GM18909 (cell line): ENCODE data around the gene ARID1B.
A peak's percentile ranks its signal among the peaks of the same experiment; 100 is the strongest.
"Not testable (repeated sequence)": the region's sequence is repeated elsewhere in the genome, so short reads cannot be mapped to it uniquely, and the experiment has no call there.

Experiments
- ATAC-seq: cut with Tn5 transposase; IDR thresholded peaks from one replicate; pipeline ENCODE4 v1.9.1; 2021; ENCODE audit warnings: mild to moderate bottlenecking; ENCODE audit not compliant: unreplicated experiment, poor library complexity

Gene ARID1B

DNA sequence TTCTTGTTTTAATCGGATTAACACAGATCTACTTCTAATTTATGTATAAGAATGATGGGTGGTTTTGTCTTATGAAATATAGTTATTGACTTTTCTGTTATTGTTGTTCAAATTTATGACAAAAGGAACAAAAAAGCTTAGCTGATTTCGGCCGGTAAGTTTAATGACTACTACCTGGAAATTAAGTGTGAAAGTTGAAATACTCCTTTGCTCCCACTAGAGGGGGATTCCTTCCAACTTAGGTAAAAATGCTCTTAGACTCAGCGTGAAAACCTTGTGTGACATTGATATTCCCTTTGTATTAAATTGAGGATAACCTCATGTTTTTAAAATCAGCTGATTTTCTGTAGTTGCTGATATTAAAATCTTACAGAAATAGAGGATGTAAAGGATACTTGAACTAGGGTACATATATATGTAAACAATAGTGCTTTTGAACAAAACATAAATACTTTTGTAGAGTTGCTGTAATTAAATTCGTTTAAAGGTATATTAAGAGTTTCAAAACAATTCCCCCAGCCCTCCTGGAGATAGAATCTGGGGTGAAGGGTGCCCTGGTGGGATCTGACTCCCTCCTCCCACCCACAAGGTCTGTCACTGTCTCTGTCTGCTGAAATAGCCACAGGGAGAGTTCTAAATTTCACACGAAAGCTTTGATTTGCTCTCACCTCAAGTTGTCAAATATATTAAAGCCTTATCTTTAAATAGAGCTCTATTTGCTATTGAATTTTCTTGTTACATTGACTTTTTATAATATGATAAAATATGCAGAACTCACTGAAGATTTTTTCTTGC is 257.5 kb downstream of the ARID1B start:
- ATAC-seq = no peak

DNA sequence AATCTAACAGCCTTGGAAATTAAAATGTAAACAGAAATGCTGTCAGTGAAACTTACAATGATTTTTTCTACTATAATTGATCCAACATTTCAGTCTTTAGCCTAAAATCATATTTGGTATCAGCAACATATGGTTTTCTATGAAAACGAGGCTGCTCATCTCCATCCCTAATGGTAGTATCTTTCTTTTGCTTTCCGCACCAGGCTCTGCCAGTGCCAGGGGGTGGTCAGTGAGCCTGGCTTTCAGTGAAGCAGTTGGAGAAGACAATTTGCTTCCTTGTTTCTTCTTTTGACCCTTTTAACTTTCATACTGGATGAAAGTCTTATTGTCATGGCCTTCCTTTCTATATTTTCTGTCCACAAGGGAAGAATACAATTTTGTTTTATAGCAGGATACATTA is 258.4 kb downstream of the ARID1B start:
- ATAC-seq = no peak

DNA sequence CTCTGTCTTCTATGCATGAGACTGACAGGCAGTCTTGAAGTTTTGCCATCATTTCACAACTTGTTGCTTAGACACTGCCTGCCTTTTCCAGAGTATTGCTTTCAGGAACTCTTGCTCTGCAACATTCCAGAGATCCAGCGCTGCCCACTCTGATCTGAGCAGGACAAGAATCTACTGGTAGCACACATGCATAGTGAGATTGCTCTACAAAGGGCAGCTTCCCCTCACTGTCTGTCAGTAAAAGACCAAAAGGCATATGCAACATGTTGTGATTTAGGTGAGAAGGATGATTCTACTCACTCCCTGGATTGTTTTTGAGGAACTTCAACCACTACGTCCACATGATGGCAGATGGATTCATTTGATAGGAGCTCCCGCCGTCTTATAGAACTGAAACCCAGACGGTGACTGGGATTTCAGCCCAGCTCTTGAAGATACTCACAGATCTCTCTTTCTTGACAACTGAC is 259.1 kb downstream of the ARID1B start:
- no peak for ATAC-seq

- ATAC-seq = no peak
Measured at GRCh38 chr6:157037165-157037564, 260.0 kb downstream of the ARID1B start.

GRCh38 chr6:157038610-157039009 is 261.4 kb downstream of the ARID1B start:
- no peak for ATAC-seq

DNA sequence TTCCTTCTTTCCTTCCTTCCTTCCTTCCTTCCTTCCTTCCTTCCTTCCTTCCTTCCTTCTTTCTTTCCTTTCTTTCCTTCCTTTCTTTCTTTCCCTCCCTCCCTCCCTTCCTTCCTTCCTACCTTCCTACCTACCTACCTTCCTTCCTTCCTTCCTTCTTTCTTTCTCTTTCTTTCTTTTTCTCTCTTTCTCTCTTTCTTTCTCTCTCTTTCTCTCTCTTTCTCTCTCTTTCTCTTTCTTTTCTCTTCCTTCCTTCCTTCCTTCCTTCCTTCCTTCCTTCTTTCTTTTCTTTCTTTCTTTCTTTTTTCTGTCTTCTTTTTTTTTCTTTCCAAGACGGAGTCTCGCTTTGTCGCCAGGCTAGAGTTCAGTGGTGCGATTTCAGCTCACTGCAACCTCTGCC is 262.5 kb downstream of the ARID1B start:
- not testable (repeated sequence) for ATAC-seq

DNA sequence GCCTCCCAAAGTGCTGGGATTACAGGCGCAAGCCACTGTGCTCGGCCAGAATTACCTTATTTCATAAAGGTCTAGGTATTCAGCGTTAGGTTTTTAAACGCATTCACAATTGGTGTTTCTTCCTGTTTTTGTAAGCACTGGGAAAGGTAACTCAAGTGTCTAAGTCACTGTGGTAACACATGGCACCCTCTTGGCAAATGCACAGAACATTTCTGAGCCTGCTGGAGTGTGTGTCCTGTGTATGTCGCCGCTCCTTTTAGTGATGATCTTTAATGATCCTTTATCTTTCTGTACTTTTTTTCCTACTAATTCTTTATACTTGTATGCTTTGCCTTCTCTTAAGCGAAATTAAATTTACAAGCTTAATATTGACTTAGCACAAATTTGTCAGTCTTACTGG is 263.0 kb downstream of the ARID1B start:
- ATAC-seq = no peak

DNA sequence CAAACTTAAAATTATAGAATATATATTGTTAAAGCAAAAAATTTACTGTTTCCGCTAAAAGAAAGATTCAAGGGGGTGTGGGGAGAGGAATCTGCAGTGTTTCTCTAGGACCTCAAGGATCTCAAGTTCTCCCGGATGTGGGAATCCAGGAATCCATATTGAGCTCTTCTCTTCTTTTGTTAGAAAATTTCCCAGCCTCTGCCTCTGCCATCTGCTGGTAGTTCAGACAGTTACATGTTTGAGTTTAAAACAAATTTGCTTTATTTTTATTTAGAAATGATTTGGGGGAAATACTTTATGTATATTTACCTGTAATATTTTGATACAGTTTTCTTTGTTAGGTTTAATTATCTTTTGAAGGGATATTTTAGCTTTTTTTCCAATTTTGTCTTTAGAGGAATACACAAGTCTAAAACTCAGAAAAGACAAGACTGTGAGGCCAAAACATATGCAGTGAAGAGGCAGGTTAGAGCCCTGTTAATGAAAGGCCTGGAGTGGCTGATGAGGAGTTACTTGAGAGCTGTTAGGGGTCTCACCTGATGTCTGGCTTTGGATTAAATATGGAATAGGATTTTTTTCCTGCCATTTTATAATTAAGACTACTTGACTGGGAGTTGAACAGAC is 268.8 kb downstream of the ARID1B start:
- no peak for ATAC-seq

- no peak for ATAC-seq
Measured at GRCh38 chr6:157046776-157047175, 269.6 kb downstream of the ARID1B start.

DNA sequence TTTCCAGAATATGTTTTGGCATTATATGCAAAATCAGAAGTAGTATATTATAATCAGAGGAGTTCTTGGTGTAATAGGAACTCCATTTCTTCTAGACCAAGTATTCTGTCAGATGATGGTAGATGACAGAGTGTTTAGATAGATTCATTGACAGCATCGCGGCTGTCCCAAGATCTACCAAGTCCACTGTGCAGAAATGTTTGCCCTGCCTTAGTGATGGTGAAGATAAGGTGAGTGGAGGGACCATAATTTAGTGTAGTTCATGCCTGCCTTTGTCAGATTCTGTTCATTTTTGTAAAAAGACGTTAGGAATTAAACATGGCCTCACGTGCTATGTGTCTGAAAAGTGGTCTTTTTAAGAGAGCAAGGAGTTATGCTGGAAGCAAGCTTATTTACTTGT is 270.1 kb downstream of the ARID1B start:
- ATAC-seq = no peak

DNA sequence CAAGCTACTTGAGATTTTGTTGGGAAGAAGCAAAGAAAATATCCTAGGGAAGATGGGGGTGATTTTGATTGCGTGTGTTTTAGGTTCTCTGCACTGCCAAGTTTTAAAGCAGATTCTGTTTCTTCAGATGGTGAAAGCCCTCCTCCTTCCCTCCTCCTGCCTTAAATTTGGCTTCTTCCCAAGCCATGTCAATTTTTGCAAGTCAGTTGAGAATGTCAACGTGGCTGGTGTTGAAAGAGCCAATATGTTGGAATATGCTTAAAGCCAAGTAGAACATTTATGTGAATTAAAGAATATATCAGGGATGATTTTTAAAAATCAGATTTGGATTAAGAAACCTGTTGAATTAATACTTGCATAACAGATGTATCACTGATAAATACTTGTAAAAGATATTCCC is 270.8 kb downstream of the ARID1B start:
- ATAC-seq = no peak

GRCh38 chr6:157049133-157049532 is 272.0 kb downstream of the ARID1B start:
- ATAC-seq = no peak

- no peak for ATAC-seq
Measured at GRCh38 chr6:157050537-157051265, 273.5 kb downstream of the ARID1B start.

DNA sequence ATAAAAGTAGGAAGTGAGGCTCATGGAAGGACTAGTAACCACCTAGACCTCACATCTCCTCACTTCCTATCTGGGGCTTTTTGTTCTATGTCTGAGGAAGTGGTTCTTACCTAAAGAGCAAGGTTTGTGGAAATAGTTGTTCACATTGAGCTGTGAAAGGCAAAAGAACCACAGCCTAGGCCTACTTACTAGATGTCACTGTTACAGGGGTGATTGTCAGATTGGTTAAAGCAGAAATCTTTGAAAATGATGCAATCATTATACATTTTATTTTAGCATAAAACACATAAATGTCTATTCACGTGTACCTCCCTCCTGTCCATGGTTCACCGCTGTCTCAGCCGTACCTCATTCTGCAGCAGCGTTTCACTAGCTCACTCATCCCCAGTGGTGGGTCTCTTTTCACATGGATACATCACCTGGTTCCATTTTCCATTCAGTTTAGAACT is 277.4 kb downstream of the ARID1B start:
- peak; percentile 65 for ATAC-seq

GRCh38 chr6:157055863-157056262 is 278.7 kb downstream of the ARID1B start:
- no peak for ATAC-seq

DNA sequence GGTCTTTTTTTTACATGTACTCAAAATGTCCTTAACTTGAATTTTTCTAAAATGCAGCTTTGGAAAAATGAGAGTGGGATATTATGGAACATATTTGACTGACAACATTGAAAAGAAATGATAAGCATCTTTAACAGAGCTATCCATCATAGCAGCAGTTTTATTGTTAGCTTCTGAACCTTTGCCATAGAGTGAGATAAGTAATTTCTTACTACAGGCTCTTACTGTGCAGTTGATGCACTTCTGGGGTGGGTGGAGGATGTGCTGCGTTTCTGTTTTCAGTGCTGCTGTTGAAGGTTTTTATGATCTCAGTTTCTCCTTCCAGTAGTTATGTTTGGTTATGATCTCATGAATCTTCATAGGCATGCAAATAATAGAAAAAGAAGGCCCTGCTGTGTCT is 279.1 kb downstream of the ARID1B start:
- no peak for ATAC-seq

GRCh38 chr6:157058574-157058973 is 281.4 kb downstream of the ARID1B start:
- ATAC-seq = peak; percentile 79

DNA sequence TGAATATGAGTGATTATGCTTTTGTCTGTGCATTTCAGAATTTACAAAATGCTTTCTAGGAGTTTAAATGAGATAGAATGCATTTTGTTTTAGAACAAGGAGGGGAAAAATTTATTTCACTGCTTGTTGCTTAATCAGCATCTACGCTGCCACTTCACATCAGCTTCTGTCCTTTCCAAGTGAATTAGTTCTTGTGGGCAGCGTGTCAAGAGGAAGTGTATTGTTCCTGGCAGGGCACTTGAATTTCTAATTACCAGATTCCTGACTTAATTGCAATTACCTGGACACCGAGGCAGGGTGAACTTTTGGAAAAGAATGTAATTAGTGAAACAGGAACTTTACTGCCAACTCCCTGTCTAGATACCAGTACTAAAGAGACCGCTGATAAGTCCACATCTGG is 282.6 kb downstream of the ARID1B start:
- no peak for ATAC-seq

GRCh38 chr6:157060440-157060952 is 283.3 kb downstream of the ARID1B start:
- ATAC-seq = no peak

DNA sequence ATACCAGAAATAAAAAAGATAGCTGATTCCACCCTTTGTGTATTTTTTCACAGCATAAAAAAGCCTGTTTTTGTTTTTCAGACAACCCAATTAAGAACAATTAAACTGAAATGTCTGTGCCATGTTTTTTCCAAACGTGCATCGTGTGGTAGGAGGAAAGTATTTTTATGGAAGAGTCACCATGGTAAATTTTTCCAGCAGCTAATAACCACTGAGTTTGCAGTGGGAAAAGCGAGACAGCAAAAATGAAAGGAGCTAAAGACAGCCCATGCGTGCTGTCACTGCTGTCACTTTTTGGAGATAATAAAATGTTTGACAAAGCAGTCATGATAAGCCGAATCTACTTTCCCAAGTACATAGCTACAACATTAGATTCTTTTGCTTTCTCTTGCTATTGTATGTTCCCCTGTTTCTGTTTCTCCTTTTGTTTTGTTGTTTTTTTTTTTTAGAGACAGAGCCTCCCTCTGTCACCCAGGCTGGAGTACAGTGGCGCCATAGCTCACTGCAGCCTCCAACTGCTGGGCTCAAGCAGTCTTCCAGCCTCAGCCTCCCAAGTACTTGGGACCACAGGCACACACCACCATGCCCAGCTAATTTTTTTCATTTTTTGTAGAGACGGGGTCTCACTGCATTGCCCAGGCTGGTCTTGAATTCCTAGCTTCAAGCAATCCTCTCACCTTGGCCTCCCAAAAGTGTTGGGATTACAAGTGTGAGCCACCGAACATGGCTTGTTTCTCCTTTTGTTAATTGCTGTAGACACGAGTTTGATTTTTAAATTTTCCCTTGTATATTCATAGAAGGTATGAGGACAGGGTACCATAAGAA is 284.8 kb downstream of the ARID1B start:
- no peak for ATAC-seq
